Islet precursor cell (in vitro differentiated cells): ENCODE results near the gene ESRRG.

ENCODE experiments used
- DNase-seq: peaks from one replicate; pipeline ENCODE4 v3.0.0-alpha.2; 2018

ESRRG gene

DNA sequence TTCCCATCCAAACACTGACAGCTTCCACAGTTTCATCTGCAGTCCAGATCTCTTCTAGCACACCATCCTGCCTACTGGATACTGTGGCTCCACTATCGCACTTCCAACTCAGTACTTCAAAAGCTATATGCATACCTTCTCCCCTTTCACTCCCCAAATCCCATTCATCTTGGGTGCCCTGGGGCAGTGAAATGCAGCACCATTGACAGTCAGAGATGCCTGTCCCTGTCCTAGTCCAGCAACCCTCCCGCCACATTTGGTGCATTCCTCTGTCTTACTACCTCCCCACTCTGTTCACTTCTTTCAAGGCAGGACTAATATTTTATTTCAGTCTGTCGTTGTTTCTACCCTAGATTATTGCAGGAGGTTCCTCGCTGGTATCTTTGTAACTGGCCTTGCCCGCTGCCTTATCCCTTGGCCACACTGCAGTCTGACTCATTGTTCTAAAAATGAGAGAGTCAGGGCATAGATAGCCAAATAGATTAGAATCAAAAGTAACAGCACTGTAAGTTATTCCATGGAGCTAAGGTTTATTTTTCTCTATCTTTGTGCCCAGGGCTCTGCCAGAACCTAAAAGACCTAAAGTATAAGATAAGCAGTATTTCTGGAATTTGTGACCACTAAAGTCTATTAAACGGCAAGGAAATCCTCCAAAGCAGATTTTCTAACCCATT, 96.7 kb downstream of the ESRRG start:
- DNase-seq = peak; percentile 84

DNA sequence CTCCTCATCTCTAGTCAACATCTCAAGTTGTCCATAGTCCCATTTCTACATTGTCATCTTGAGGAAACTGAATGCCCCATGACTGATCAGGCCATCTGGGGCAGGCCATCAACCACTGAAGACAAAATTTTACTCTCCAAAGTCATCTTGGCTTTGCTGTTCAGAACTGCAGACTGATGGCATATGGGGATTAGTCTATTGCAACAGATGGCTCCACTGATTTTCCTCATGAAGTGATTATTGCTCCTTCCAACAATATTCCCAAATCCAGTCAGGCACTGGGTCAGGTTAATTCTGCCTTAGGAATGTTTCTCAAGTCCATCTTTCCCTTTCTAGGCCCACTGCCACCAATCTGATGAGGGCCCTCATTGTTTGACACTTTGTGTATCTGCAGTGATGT, 101.7 kb downstream of the ESRRG start:
- no peak for DNase-seq

DNA sequence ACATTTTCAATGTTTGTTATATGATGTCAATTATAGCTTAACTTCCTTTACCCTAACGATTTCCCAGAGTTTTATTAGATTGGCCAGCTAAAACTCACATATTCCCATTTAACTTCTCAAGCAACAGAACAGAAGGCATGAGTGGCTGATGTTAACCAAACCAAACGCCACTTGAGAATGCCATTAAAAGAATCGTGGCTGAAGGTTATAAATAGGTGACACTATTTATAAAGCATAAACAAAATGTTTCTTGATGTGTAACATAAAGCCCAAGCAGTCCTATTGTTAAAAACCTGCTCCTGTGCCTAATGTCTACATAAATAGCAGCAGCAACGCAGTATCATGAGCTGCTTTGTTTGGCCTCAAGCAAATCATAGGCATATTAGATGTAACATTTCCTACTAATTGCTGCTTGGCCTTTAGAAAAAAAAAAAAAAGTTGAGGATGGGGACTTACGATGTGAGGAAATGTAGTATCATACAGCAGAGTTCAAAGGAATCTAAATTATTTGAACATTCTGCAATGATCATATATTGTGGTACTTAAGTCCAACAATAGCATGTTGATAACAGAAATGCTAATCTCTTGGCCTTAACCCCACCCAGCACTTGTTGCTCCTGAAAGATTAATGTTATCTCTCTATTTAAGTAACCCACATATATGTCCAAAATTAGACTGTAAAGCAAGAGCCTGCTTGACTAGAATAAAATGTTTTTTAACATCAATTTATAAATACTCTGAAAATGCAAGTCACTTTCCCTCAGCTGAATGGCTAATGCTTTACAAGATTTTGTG, 106.0 kb downstream of the ESRRG start:
- DNase-seq = no peak

DNA sequence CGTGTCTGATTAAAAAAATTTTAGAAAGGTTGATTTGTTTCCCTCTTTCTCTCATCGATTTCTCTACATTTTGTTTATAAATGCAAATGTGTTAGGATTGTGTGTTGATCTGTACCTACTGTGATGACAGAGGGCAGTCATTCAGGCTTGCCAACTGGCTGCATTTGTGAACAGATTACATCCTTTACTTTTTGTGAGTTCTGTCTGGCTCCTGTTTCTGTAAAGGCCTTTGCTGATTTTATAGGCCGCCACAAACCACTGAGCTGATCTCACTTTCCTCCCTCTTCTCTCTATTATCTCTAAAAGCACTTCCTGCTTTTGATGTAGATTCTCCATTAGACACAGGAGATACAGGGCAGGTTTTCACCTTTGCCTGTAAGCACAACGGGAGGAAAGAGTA, 106.8 kb downstream of the ESRRG start:
- peak; percentile 53 for DNase-seq

DNA sequence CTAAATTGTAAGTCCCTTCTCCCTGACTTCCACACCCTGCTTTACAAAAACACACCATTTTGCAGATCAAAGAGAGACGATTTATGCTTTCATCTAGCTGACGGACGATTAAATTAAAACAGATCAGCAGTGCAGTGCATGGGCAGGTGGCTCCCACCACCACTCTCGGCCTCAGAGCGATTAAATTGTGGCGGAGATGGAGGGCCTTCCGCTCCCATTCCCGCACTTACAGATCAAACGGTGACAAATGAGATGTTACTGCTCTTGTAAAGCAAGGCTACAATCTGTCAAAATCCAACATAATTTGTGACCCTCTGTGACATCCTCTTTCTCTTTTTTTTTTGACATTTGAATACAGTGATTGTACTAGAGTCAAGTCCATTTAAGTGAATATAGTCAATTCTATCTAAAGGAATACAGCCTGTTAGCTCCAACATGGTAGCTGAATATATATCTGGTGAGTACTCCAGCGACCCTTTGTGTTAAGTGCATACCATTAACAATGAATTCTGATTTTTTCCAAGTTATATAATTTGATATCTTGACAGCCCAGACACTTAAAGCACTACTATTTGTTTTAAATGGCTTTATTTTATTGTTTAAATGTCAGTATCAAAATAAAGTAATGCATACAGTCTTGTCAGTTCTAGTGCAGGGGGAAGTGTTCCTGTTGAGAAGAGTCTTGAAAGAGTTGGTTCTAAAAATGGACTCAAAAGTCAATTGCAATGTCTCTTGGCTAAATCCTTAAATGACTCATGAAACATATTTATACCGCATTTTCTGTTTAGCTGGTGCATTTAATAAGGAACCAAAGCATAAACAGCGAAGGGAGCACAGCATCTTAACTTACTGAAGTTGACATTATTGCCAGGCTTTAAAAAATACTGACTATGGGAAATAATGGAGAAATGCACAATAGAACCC, 109.0 kb downstream of the ESRRG start:
- DNase-seq = no peak

DNA sequence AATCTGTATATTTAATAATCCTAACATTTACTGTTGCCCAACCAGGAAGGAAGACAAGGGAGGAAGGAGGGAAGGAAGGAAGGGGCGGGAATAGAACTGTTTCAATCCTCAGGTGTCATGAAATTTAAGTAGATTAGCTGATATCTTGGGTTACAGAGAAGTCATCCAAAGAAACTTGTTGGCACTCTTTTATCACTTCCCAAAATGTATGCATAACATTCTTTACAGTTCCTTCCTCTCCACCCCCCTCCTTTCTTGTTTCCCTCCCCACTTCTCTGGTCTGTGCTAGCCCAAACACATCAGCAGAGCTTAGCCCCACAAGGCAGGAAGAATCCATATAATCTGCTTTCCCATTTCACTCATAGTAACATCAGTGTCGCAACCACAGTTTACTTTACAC, 110.9 kb downstream of the ESRRG start:
- DNase-seq = no peak

DNA sequence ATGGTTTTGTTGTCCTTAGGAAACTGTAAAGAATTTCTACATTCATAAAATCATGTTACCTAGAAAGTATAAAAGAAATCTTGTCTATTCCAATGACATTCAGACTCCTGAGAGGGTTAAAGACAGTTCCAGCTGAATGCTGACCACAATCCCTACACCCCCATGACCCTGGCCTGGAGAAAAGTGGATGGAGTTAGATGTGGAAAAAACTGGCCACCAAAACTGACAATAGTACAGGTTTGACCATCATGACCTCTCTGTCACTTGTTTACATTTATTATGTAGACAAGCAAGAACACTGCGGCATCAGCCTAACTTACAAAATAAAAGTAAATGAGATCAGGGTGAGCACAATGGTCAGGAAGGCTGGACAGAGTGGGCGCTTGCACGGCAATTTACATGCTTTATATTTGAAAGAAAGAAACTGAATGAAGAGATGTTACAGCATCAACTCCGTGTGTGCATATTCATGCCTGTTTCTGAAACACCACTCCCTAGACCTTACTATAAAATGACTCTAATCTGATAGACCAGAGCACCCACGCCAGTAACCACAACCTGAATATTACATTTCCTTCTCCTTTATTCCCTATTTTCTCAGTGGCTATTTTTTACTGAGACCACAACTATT, 116.0 kb downstream of the ESRRG start:
- DNase-seq = no peak

DNA sequence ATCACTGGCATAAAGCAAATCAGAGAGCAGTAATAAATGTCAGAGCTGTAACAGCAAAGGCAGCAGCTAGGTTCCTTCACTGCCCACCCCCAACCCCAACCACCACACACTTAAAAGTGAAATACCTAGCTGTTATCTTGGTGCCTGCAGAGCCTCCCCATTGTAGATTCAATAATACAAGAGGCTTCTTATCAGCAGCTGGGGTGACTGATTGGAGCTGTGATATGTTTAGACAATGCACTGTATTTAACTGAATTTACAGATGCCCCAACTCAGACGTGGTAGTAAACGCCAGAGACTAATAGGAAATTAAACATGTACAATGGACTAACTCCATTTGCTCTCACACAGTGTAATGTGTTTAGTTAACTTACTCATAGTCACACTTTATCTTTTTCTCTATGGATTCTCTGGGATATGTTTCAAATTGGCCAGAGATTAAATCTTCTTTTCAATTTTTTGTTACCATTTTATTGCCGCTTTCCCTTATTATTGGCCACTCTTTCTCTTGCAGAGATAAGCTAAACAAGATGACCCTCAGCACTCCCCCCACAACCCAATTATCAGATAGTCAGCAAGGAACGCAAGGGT, 117.1 kb downstream of the ESRRG start:
- DNase-seq = no peak

DNA sequence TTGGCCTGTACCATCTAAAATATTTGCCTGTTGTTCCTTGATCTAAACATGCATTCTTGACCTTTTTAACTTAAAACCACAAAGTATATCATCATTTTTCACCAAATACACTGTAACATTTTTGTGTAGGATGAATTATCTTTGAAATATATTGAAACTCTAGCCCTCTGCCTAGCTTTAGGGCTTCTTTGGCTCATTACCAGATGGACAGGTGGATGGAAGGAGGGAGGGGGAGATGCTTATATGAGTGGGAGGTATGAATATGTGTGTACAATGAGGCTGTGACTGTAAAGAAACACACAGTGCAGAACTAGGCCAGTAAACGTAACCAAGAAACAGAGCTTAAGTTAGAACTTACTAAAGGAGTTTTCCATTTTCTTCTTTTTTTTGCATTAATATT, 118.5 kb downstream of the ESRRG start:
- no peak for DNase-seq

DNA sequence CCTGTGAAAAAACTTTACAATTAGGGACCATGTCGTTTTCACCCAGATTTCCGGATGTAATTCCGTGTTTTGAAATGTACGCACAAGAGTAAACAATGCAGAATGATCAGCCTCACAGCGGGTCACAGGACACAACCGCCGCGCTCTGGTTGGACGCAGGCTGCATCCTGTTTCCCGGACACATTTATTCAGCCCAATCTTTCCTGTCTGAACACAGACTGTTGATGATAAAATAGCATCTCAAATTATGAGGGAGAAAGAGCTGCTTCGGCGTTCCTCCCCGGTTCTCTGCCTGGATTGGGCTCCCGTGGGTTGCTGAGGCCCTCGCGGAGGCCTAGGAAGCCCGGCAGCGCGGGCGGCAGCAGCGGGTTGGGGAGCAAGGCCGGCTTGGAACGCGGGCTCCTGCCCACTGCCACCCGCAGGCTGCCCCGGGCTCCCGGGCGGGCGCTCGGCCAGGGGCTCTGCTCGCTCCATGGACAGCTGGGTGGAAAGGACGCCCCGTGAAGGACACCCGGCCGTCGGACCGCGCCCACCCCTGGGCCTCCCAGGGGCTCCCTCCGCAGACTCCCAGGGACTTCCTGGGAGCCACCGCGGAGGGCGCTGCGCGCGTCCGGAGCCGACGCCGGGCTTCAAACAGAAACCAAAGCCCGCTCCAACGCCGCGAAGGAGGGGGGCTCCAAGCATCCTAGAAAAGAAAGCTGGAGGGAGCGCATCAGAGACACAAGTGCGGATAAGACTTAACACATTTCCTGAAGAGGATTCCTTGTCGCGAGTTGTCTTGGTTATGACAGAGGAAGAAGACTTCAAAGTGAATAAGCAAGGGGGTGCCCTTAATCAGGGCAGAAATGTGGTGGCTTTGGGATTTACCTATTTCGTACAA, 122.3 kb downstream of the ESRRG start:
- DNase-seq = peak; percentile 84

DNA sequence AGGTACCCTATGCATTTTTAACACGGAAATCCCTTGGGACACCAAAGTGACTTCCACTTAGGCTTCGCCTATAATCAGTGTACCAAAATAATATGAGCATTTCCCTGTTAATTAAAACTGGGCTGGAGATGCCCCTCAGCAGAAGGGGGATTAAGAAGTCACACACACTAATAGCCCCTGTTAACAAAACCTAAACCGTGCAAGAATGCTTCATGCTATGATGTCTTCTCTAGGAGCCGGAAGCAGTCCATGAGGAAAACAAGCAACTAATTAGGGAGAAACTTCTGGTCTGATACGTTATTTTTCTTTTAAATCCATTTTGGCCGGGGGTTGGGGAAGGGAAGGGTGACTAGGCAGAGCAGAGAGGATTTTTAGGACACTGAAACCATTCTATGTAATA, 123.4 kb downstream of the ESRRG start:
- DNase-seq = no peak

DNA sequence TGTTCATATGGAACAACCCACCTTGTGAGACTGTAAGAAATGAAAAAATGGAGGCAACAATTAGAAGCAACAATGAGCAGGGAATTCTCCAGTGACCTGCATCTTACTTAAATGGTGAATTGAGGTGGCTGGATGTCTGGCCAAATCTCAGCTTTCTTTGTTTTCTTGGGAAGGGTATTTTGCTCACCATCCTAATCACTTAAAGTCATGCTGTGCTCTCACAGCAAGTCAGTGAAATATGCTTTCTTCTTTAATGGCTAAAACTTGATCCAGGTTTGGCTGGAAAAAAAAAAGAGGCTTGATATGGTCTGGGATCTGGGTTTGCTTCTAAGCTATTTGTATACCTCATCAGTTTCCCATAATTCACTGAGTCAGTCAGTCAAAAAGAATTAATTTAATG, 124.8 kb downstream of the ESRRG start:
- no peak for DNase-seq

DNA sequence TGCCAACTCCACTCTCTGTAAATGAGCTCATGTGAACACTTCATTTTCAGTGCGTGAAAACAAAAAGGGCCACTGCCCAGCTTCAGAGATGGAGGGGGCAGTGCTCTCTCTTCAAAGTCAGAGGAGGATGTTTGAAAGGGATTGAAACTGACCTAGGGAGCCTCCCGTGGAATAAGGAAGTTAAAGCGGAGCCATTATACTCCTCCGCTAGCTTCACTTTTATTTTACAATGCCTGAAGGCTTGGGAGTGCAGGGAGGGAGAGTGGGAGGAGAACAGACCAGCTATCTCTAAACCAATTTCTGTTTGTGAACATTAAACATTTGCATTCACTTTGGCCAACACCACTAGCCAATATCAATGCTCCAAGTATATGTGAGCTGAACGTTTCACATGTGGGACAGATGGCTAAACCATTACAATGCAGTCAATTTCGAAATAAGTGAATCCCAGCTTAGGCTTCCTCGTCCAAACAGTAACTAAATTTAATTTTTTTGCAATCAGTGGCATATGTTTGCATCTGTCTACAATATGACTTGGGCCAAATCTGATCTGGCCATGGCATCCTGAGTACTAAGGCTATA, 126.9 kb downstream of the ESRRG start:
- no peak for DNase-seq

DNA sequence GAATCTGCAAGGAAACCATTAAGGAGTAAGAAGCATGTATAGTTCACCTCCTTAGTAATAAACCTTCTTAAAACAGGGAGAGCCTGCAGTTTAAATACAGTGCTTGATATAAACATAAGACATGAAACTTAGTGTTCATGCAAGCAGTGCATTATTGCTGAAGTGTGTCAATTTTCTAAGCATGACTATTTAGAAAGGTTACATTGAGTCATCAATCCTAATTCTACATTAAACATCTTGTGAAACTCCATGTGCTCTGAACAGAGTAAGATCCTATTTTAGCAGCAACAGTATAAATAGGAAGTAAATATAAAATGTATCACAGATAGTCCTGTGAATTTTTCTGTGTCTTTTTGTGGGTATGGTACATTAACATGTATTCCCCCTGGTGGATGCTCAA, 135.5 kb downstream of the ESRRG start:
- no peak for DNase-seq

DNA sequence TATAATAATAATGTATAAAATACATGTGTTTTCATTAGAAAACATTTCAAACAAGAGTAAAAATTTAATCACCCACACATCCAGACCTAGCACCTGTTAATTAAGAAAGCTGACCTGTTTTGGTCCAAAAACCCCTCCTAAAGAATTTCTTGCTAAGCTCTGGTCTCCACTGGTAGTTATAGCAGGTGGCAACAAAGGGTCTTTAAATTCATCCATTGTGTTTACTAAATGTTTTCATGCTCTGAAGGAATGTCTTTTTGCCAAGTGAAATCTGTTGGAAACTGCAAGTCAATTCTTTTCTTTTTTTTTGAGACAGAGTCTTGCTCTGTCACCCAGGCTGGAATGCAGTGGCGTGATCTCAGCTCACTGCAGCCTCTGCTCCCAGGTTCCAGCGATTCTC, 141.1 kb downstream of the ESRRG start:
- DNase-seq = no peak

DNA sequence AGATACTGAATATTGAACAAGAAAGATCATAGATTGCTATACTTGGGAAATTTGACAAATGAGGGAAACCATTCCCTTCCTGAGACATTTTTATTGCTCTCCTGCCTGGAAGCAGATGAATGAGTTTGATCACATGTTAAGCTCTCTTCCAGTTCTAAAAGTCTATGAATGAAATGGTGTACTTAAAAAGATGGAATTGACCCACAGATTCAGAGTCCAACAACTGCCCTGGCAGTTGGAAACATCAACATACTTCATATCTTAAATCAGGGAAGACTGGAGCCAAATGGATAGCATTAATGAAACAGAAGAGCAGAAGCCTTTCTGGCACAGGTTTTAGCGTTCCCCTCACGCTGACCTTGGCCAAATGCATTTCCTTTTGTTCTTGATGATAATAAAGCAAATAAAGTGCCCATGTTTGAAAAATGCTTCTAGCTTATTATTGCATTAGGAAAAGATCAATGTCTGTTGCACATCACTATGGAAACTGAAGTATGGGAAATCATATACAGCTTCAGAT, 142.6 kb downstream of the ESRRG start:
- no peak for DNase-seq

DNA sequence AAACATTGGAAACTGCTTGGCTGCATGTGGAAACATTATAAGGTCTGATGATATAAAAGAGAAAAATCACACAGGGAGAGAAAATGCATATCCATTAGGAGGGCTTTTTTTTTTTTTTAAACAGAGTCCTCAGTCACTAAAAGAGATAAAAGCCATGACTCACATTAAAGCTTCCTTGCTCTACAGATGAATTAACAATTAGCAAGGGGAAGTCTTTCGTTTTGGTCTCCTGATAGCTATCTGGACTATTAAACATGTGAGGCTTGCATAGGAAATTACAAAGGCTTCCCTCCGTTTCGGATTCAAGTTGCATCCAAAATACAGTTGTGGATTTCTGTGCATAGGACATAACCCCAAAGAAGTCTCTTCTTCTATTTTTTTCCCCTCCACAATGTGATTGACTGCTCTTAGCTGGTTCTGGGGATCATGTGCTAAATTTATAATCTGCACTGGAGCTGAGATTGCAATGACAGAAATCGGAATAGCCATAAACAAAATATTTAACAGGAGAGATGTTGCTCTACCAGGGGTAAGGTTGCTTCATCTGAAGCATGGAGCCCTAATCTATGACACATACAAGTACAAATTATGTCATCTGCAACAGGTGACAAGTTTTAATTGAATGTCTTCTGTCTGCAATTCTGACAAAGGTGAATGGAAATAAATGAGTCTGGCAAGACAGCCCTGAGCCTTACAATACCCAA, 146.8 kb downstream of the ESRRG start:
- DNase-seq = no peak

DNA sequence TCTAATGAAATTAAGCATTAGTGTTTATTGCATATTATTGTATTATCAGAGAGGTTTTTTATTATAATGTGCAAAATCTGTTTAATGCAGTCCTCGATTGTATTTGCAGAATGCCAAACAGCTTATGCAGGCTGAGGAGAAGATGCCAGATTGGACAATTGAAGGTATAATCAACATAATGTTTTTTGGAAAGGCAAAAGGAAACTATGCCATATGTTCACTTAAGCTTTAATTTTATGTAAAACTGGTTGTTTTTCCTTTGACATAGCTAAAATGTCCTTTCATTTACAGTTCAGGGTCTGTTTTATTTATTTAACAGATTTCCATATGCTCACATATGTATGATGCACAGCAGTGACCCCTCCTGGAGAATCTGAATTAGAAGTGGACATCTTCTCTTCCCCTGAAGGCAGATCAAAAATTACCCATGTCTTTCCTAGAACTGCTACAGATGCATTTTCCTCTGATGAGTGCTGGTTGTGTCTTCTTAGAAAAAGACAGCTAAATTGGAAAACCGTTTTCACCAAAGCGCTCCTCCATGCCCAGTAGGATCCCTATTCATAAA, 156.5 kb downstream of the ESRRG start:
- DNase-seq = no peak

DNA sequence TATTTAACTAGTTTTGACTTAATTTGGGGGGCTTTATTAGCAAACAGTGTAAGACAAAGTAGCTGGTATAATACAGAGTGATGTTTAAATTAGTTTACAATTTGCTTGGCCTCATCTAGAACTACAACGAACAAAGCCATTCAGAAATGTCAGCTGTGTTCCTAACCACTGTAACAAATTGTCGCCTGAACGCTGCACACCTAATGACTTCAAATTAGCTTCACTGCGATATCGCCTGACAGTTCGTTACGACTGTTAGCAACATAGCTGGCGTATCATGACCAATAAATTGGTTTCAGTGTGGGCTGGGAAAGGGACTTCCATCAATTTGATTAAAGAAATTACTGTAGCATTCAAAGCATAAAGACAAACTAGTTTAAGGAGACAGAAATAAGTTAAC, 160.1 kb downstream of the ESRRG start:
- no peak for DNase-seq

DNA sequence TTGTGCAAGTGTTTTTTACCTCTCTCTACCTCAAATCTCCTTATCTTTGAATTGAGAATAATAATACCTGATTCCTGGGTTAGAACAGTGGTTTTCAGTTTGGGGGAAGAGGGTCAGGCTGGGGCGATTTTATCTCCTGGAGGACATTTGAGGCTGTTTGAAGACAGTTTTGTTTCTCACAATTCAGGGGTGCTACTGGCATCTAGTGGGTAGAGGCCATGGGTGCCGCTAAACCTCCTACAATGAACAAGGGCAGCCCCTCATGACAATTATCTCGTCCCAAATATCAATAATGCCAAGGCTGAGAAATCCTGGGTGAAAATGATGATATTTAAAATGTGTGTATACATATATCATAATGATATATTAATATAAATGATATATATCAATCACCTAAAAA, 160.8 kb downstream of the ESRRG start:
- DNase-seq = no peak
